NCI-H345 treated with DMSO at 0.1 percent for 48 hours (cell line): ENCODE measurements around the gene GDPD4.

ENCODE experiments used
- DNase-seq: peaks from one replicate; lab custom pipeline; 2025; ENCODE audit not compliant: unreplicated experiment; lab: John Stamatoyannopoulos, UW

GDPD4 gene

DNA sequence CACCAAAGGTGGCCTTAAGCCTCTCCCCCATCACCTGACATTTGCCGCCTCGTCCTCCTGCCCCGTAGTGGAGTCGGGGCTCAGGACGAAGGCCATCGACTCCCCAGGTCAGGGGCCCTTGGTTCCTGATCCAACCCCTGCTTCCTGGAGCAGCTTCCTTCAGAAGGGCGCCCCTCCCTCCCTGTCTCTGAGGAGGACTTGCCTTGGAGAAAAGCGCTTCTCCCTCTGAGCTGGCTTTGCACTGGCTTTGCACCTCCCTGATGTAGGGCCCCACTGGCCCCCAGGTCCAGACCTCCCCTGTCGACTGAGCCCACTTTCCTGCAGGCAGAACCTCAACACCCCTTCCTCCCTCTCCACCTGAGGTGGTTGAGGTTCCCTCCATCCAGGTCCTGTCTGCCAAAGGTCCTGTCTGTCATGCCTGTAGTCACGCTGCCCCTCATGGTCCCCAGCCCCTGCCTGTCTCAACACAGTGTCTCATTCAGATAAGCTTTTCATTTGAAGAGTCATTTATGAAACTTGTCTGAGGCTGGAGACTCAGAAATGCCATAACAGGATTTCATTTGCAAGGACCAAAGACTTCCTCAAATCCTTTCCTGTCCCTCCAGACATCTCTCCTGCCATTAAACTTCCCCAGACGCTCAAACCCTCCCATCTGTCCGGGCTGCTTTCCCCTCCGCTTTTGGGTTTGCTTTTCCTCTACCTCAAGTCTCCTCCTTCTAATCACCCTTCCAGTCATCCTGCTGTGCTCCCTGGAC, 95.0 kb downstream of the GDPD4 start:
- no peak for DNase-seq

DNA sequence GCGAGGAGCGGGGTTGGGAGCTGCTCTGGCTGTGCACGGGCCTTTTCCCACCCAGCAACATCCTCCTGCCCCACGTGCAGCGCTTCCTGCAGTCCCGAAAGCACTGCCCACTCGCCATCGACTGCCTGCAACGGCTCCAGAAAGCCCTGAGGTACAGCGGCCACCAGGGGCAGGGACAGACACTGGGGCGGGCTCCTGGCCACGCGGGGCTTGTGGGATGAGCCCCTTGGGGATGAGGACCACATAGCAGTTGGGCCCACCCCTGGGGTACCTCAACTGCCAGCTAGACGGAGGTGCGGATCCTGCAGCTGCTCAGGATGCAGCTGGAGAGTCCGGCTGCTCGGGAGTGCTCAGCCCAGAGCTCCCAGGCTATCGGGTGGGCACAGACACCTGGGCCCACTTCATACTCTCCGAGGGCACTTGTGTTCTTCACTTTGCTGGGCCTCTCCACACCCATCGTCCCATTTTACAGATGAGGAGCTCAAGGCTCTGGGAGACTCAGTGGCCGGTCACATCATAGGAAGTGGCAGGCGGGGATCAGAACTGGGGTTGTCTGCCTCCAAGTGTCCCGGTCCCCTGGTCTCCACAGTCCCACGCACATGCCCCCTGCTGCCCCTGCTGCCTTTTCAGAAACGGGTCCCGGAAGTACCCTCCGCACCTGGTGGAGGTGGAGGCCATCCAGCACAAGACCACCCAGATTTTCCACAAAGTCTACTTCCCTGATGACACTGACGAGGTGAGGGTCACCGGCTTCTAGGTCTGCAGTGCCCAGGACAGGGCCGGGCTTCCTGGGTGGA, 95.8 kb downstream of the GDPD4 start:
- DNase-seq = no peak

DNA sequence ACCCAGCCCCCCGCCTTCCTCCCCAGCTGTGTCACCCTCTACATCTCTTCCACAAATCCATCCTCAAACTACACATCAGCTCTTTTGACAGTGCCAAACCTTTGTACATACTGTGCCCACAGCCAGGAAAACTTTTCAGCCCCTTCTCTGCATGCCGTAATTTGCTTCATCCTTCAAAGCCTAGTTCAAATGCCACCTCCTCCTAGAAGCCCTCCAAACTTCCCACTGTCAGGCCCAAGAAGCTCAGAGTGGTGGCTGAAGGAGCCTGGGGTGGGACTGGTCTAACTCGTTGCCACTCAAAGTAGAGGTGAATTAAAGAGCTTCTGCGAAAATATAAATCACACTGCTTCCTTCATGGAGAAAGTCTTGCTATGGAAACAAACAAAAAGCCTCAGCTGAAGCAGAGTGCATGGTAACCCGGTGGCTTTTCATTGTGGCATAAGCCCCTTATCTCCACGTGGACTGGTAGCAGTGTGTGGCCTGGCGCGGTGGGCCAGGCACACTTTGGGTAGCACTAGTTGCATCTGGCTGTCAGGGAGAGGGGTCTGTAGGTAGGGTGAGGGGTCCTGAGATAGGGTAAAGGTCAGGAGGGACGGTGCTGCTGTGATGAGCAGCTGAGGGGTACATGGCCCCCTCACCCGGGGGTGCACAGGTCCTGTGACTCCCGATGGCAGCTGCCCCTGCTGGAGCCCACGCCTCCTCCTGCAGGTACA, 96.6 kb downstream of the GDPD4 start:
- DNase-seq = no peak

DNA sequence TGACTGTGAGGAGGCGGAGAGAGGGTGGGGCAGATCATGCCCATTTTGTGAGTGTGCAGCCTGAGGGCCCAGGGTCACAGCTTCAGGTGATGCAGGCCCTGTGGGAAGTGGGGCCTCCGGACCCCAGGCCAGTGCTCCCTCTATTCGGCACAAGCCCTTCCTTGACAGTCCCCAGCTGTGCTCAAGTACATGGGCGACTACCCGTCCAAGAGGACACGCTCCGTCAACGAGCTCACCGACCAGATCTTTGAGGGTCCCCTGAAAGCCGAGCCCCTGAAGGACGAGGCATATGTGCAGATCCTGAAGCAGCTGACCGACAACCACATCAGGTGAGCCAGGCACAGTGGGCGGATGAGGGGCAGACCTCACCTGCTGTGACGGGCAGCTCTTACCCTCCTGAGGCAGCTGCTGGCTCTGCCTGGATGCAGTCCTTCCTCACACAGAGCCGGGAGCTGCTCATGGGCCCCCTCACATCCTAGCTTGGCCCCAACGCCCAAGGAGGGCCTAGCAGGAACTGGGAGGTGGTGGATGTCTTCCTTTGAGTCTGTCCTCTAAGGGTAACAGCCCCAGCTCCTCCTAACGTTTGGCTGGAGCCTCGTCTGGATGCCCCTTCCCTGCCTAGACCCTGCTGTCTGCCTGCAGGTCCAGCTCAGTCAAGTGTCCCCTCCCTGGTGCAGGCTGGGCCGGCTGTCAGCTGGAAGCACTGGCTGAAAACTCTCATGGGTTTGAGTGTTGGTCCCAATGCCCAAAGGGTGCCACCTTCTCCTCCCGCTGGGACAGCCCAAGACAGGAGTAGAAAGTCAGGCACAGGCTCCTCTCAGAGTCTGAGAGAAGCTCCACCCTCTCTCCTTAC, 97.4 kb downstream of the GDPD4 start:
- no peak for DNase-seq

DNA sequence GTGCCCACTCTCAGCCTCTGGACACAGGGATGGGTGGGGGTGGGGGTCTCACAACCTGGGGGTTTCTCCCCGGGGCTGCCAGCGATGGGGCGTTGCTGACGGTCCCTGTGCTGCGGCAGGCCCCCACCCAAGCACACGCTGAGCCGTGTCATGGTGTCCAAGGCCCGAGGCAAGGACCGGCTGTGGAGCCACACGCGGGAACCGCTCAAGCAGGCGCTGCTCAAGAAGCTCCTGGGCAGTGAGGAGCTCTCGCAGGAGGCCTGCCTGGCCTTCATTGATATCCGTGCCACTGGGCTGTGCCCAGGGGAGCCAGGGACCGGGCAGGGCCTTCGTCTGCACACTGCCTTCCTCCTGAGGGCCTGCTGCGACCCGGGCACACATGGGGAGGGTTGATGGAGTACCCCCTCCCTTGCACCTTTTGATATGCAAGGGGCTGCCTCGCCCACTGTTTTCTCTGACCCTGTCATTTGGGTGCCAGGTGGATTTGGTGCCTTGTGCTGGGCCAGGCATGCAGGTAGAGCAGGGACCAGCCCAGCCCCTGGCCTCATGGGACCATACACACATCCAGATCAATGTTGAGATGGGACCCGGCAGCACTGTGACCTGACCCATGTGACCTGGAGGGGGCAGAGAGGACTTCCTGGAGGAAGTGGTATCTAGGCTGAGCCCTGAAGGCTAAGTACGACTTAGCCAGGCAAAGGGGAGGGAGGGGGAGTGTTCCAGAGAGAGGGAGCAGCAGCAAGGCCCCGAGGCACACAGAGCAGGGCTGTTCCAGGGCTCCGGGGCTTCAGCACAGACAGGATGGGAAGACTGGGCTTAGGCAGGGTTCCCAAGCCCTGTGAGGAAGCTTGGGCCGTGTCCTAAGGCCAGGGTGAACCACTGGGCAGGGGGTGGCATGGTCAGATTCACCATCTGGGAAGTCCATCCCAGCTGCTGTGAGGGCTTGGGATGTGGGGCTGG, 98.3 kb downstream of the GDPD4 start:
- DNase-seq = no peak

DNA sequence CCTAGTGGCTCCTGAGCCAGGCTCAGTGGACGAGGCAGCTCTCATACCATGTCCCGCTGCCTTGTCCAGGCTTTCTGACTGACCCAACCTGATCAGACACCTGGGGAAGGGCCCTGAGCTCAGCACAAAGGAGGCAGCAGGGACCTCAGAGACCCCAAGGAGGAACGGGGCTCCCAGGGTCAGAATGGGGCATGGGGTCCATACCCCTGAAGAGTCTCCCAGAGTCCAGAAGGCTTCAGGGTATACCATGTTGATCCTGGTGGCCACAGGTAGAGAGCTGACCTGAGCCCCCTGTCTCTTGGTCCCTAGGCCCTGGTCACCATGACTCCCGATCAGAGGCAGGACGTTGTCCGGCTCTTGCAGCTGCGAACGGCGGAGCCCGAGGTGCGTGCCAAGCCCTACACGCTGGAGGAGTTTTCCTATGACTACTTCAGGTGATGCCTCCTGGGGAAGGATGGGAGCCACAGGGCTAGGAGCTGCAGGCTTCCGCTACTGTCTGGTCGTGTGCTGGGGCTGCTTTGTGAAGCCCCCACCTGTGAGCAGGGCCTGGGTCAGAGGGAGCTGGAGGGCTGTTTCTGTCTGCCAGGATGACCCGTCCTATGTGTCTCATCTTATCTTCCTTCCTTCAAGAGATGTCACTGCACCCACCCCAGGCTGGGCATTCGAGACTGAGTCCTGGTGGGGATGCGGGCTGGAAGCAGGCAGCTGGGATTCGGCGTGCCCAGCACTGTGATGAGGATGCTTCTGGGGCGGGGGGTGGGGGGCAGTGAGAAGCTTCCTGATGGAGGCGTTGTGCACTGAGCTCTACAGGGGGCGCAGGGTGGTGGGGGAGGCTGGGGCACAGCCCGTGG, 99.3 kb downstream of the GDPD4 start:
- DNase-seq = no peak

DNA sequence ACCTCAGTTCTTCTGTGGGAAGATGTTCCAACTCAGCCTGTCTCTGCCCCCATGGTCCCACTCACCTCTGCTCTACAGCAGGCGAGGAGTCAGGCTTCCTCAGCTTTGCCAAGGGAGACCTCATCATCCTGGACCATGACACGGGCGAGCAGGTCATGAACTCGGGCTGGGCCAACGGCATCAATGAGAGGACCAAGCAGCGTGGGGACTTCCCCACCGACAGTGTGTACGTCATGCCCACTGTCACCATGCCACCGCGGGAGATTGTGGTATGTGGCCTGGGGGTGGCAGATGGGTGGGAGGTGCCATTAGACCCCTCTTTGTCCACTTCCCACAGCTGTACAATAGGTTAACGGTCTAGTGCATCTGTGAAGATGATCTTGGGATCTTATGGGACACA, 100.1 kb downstream of the GDPD4 start:
- DNase-seq = no peak

DNA sequence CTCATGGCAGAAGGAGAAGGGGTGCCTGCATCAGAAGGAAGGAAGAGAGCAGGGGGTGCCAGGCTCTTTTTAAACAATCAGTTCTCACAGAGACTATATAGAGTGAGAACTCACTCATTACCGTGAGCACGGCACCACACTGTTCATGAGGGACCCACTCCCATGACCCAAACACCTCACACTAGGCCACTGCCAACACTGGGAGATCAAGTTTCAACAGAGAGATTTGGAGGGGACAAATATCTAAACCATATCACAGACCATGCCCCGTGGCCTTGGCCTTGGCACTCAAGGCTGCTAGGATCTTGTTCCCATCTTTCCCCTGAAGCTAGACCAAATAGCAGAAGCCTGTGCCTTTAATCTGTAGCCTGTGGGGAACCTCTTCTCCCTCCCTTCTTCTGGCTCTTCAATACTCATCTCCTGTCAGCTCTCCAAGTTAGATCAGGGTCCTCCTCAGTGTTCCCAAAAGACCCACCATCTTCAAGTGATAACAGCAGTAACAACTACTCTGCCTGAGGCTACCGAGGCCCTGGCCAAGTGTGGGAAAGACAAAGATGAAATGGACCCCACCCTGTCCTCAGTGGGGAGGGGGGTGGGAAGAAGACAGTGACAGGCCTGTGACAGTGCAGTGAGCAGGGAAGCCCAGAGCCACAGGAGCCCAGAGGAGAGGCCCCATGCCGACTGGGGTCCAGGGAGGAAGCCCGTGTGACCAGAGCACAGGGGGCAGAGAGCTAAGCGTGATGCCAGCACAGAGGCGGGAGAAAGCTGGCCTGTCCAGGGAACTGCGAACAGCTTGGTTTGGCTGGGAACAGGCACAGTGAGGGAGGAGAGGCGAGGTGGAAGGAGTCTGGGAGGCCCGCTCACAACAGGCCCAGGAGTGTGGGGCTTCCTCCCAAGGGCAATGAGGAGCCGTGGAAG, 100.9 kb downstream of the GDPD4 start:
- DNase-seq = no peak

DNA sequence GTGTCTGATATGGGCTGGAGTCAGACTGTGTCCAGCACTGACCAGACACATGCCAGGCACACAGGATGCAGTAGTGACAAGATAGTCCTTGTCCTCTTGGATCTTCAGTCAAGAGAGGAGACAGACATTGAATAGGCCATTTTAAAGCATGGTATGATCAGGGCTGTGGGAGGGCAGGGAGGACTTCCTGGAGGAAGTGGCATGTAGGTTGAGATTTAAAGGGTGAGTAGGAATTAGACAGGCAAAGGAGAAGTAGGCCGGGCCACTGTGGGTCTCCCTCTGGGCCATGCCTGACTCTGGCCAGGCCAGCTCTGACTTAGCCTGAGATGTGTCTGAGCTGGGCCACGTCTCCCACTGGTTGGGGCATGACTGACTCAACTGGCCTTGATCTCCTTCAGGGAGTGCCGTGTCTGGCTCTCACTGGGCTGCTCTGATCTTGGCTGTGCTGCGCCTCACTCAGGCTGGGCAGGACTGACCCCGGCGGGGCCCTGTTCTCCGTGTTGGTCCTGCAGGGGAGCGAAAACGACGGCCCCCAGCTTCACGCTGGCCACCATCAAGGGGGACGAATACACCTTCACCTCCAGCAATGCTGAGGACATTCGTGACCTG, 102.2 kb downstream of the GDPD4 start:
- DNase-seq = no peak

DNA sequence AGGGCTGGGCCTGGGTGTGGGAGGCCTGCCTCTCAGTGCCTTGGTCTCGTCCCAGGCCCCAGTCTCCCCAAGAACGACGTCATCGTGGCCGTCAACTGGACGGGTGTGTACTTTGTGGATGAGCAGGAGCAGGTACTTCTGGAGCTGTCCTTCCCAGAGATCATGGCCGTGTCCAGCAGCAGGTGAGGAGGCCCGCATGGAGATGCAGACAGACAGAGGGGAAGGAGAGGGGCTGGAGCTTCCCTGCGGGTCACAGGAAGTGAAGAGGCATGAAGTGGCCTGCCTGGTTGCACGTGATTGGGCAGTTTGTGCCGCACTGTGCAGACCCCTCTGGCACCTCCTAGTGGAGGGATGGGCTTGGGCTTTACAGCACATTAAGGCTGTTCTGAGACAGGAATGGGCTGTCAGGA, 103.0 kb downstream of the GDPD4 start:
- DNase-seq = no peak

DNA sequence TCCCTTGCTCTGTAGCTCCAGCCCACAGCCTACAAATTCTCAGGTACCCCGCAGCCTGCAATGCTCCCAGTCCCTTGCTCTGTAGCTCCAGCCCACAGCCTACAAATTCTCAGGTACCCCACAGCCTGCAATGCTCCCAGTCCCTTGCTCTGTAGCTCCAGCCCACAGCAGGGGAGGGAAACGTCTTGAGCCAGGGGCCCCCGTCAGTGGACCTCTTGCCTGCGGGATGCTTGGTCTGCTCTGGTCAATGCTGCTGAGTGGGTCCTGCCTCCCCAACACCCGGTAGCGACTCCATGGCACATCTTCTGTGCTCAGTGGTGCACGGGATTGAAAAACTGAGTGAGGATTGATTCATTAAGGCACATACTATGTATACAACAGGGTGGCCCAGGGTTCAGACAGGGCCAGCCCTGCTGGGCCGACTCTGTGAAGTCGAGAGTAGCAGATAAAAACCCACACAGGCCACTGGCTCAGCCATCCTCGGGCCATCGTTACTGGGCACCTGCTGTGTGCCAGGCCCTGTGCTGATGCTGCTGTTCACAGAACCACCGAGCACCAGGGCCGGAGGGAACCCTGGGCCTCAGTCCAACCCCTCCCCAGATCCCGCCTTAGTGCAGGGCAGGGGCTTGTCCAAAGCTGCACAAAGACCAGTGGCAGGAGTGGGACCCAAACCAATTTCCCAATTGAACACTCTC, 103.7 kb downstream of the GDPD4 start:
- DNase-seq = no peak

DNA sequence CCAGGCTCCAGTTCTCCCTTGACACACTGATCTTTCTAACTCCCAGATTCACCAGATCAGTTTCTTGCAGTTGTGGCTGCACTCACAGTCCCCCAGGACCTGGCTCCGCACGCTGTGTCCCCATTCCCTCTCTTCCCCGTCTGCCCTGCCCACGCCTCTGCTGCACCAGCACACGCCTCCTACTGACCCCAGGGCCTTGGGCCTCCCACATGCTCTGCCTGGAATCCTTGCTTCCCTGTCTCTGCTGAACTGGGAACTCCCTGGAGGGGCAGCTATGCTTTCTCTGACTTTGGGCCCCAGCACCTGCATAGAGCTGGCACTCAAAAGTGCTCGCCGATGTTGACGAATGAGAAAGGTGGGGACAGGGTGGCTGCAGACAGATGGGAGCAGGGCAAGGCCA, 104.5 kb downstream of the GDPD4 start:
- no peak for DNase-seq

DNA sequence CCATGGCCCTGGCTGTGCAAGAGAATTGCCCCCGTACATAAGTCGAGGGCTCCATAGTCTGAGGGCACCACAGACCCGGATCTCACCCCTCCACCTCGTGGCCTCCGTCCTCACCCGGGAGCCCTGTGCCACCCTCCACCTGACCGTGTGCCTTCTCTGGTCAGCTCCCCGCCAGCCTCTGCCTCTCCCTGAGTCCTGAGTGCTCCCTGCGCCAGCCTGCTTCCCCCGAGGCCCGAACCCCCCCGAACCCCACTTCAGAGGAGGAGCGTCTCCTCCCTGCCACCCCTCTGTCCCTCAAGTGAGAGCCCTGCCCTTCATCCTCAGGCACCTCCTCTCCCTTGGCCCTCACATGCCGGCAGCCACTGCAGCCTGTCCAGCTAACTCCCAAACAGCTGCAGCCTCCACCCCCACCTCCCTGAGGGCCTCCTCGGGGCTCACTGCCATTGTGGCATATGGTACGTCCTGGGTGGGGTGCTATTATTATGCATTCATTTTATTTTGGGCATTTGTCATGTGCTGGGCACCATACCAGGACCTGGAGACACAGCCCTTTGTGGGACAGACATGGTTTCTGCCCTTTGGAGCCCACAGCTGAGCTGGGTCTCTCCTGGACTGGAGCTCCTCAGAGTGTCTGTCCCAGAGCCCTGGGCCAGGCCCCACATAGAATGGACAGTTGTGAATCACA, 106.3 kb downstream of the GDPD4 start:
- DNase-seq = no peak

DNA sequence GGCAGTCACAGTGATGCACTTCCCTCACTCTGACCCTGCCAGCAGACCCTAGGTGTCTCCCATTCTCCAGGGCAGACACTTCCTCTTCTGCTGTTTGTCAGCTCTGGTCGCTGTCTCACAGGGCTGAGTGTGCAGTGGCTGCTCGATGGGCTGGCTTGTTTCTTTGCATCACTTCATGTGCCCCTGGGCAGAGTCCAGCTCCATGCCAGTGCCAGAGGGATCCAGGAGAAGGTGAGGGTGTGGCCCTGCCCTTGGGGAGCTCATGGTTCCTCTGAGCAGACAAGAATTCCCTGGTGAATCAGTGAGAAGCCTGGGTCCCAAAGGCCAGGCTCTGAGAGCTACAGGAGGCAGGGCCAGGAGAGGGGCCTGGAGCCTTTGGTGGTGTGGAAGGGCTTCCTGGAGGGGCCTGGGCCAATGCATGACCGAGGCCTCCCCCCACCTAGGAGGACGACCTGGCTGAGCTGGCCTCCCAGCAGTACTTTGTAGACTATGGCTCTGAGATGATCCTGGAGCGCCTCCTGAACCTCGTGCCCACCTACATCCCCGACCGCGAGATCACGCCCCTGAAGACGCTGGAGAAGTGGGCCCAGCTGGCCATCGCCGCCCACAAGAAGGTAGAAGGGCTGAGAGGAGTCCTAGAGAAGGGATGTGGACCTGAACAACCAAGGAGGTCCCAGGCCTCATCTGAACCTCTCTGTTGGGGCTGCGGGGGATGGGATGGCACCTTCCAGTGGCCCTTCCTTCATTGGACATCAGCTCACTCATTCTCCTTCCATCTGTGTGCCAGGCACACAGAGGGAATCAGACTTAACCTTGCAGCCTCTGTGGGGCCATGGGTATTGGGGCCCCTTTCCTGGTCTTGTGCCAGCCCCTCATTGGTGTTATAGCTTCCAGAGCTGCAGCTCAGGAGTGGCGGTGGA, 107.3 kb downstream of the GDPD4 start:
- no peak for DNase-seq

DNA sequence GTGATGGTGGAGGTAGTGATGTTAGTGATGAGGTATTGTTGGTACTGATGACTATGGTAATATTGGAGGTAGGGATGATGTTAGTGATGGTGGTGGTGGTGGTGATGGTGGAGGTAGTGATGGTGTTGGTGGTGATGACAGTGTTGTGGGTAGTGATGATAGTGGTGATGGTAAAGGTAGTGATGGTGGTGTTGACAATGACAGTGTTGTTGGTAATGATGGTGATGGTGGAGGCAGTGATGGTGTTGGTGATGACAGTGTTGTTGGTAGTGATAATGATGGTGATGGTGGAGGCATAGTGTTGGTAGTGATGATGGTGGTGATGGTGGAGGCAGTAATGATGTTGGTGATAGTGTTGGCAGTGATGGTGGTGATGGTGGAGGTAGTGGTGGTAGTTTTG, 108.3 kb downstream of the GDPD4 start:
- DNase-seq = no peak
